HEK293 (cell line): Measurements from ENCODE around the gene SLC44A1.

Experiments
- CTCF ChIP-seq: fragments of 450-650 bp; formaldehyde crosslinking; IDR thresholded peaks from 2 replicates; pipeline ENCODE4 v1.5.1; 2016; ENCODE audit warnings: missing biosample characterization, missing genetic modification characterization
- PATZ1 ChIP-seq: fragments of 450-650 bp; formaldehyde crosslinking; IDR thresholded peaks from 2 replicates; pipeline ENCODE4 v1.5.1; 2016; ENCODE audit warnings: missing biosample characterization, missing genetic modification characterization
- PRDM1 ChIP-seq: fragments of 450-650 bp; formaldehyde crosslinking; IDR thresholded peaks from 2 replicates; pipeline ENCODE4; 2016; ENCODE audit warnings: missing biosample characterization, missing genetic modification characterization
- ZBTB7A ChIP-seq: fragments of 450-650 bp; formaldehyde crosslinking; IDR thresholded peaks from 2 replicates; pipeline ENCODE4 v1.5.1; 2016; ENCODE audit warnings: low read depth, missing biosample characterization, missing genetic modification characterization
- ZNF510 ChIP-seq: fragments of 450-650 bp; formaldehyde crosslinking; IDR thresholded peaks from 2 replicates; pipeline ENCODE4 v1.5.1; 2018; ENCODE audit warnings: mild to moderate bottlenecking, missing genetic modification characterization, missing biosample characterization; ENCODE audit not compliant: insufficient replicate concordance

GRCh38 chr9:105242557-105242956 lies 1.9 kb upstream of the SLC44A1 start:
- TF ChIP-seq CTCF (tag by site-specific recombination) (no peak), ZBTB7A (tag by site-specific recombination) (no peak), PRDM1 (no peak), ZNF510 (tag by site-specific recombination) (no peak), PATZ1 (tag by site-specific recombination) (no peak)
